NCI-H1048 (cell line): ENCODE data around the gene KRT1.

ENCODE experiments used
- DNase-seq: peaks from one replicate; lab custom pipeline; 2025; lab: John Stamatoyannopoulos, UW

KRT1 gene

GRCh38 chr12:52660934-52661499 is 19.2 kb downstream of the KRT1 start:
- no peak for DNase-seq

GRCh38 chr12:52659951-52660350 is 20.3 kb downstream of the KRT1 start:
- no peak for DNase-seq

GRCh38 chr12:52659395-52659794 is 20.8 kb downstream of the KRT1 start:
- no peak for DNase-seq

DNA sequence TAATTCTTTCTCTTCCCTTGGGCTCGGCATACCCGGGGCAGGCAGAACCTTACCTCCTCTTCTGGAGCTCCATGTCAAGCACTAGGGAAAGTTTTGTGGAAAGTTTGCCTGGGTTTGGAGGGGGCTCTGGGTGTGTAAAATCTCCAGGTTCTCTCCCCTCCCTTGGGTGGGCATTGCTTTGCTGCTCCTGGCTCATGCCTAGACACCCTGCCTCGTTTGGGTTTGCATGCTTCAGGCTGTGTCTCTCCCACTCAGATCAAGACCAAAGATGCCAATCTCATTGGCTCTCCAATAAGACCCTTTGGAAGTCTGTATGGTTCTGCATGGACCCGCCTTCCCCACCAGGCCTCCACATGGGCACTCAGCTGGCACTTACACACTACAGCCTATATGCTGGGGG is 22.0 kb downstream of the KRT1 start:
- DNase-seq = no peak

GRCh38 chr12:52657250-52657902 is 22.8 kb downstream of the KRT1 start:
- DNase-seq = no peak

DNA sequence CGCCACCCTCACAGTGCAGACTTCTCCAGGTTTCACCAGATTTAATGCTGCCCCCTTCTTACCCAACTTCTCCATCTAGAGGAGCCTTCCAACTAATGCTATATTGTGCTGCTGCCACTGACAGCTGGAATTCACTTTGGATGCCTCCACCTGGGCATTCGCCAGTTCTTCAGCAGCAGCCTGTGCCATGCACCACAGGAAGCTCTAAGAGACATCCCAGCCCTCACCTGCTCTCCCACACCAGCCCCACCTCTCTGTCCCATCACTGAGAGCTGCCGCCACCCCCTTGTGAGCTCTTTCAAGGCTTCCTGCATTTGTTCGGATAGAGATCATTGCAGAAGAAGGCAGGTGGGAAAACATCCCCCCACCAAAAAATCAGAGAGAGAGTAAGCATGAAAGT is 23.6 kb downstream of the KRT1 start:
- no peak for DNase-seq

- DNase-seq = no peak
Measured at GRCh38 chr12:52655720-52656124, 24.5 kb downstream of the KRT1 start.

DNA sequence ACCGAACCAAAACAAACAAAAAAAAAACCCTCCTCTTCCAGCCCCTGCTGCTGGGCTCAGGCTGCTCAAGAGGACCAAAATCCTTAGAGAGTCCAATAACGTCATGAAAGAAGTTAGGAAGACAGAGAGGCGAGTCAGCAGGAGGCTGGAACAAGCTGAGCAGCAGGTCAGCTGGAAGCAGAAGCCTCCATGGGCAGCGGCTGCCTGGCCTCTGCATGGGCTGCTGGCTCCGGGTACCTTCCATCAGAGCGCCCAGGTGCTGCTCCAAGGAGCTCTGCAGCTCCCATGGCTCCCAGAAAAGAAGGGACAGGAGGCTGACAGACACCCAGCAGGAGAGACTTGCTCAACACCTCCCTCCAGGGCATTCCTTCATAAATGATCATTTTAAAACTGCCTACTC is 25.0 kb downstream of the KRT1 start:
- no peak for DNase-seq

DNA sequence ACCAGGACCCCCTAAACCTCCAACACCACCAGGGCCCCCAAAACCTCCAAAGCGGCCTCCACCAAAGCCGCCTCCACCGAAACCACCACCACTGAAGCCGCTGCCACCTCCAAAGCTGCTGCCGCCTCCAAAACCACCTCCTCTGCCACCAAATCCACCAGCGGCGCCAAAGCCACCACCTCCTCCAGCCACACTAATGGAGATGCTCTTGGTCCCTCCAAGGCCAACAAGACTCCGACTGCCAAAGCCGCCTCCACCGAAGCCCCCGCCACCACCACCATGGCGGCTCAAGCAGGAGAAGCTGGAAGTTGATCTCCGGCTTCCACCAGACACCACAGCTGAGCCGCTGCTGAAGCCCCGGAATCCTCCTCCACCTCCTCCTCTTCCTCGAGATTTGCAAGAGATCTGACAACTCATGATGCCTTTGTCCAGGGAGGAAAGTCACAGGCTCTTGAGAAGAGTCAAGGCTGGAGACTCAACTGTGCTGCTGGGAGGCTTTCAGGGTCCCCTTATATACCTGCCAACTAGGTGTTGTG is 28.4 kb downstream of the KRT1 start, which contains the start of gene KRT2:
TSS of gene KRT2 (minus strand) at position 486 of the 536 bp plus-strand sequence. CDS start at position 417, 69 bp downstream.
- no peak for DNase-seq

GRCh38 chr12:52650520-52651081 is 29.6 kb downstream of the KRT1 start:
- no peak for DNase-seq

GRCh38 chr12:52649066-52649465 is 31.1 kb downstream of the KRT1 start:
- DNase-seq = no peak

DNA sequence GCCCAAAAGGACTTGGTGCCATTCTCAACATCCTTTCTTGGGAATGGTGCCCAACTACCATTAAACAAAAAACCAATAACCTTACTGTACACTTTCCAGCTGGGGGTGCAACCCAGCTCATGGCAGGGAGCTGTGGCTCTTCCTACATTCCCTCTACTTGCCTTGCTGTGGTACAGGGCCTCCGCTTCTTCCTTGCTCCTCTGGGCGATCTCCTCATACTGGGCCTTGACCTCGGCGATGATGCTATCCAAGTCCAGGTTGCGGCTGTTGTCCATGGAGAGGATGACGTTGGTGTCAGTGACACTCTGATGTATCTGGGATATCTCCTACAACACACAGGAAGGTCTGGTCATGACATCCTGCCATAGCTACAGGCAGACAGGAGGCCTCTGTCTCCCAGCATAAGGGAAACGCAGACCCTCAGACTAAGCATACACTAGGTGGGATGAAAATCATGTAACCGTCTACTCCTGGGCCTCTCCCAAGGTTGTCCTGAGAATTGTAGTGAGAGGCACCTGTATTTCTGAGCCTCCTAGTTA is 32.1 kb downstream of the KRT1 start:
- DNase-seq = no peak

GRCh38 chr12:52647601-52648000 is 32.6 kb downstream of the KRT1 start:
- no peak for DNase-seq

DNA sequence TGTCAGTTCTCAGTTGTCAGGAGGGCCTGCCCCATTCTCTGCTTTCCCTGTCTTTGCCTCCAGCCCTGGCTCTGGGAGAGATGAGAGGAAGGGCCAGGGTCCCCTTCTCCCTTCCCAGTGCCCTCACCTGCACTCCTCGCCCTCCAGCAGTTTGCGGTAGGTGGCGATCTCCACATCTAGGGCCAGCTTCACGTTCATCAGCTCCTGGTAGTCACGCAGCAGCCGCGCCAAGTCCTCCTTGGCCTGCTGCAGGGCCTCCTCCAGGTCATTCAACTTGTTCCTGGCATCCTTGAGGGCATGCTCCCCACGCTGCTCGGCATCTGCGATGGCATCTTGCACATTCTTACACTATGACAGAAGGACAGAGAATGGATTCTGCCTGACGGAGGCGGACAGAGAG is 33.6 kb downstream of the KRT1 start:
- DNase-seq = no peak

GRCh38 chr12:52645982-52646381 is 34.2 kb downstream of the KRT1 start:
- no peak for DNase-seq

- no peak for DNase-seq
Measured at GRCh38 chr12:52645120-52645761, 35.0 kb downstream of the KRT1 start.

DNA sequence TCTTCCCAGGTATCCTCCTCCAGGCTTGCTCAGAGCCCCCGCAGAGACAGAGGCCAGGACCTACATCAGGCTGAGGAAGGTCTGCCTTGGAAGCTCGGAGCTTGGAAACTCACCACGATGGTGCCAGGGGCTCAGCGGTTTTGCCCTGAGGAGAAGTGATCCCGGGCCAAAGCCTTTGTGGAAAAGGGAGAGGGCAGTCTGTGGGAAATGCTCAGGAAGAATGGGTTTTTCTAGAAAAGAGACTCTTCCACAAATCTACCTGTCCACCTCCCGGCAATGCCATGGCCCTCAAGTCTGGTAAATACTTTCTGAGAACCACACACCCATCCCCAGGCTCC is 36.2 kb downstream of the KRT1 start:
- DNase-seq = no peak

GRCh38 chr12:52643233-52644077 is 36.8 kb downstream of the KRT1 start:
- DNase-seq = no peak

- DNase-seq = no peak
Measured at GRCh38 chr12:52641468-52641867, 38.7 kb downstream of the KRT1 start.

DNA sequence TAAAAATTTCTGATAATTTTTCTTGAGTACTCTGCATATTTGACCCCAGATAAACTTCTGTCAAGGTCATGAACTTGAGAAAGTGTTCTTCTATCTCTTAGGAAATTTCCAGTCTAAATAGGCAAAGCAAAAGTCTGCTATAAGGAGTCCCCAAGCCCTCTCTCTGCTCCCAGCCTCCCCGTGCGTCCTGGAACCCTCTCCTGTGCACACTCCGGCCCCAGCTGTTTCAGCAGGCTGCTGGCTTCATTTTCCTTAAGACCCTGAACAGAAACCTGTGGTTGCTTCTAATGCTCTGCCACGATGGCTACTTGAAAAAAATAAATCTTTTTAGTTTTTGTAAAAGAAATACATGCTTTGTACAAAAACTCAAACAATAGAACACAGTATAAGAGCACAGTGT is 42.9 kb downstream of the KRT1 start:
- DNase-seq = no peak

GRCh38 chr12:52636592-52637258 is 43.5 kb downstream of the KRT1 start:
- DNase-seq = no peak
